Erythroblast (primary cell): ENCODE measurements around the gene FMOD.

Source experiments
- GATA1 ChIP-seq: IDR thresholded peaks from 2 replicates; pipeline ENCODE4 v1.6.1; 2011; ENCODE audit warnings: low read depth, mild to moderate bottlenecking, control low read depth, low read length, moderate library complexity
- POLR2A ChIP-seq: IDR thresholded peaks from 2 replicates; pipeline ENCODE4 v1.6.1; 2011; ENCODE audit warnings: mild to moderate bottlenecking, low read length

DNA sequence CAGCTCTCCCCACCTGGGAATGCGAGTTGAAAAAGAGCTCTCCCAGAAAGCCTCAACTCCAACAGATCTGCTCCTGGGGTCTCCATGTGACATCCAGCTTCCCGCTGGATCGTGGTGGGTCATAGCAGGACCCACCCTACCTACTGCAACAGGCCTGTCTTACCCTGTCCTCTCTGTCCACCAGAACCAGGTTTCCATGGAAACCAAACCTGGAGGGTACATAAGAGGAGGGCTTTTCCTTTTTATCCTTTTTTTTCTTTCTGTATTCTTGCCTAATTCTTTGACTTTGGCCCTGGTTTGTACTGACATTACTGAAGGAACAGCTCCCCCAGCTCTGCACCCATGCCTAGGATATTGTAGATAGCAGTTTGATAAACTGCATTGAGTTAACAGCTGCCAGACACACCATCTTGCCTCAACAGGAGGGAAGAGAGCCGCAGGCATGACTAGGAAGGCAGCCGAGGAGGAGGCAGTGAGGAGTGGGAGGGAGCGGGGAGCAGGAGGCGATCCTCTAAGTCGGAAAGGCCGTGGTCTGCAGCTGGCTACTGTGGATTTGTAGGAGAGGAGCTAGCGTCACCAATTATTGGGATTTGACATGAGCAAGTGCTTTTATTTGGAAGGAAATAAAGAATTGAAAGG lies 9.7 kb upstream of the FMOD start:
- TF ChIP-seq POLR2A (no peak), GATA1 (no peak)
